Effector memory CD4-positive, alpha-beta T cell (primary cell): Measurements from ENCODE around the gene PDLIM7.

Experiments
- DNase-seq, 3 donors: peaks; one replicate each; pipeline ENCODE4 v3.0.0-alpha.2; 2020
- H3K27ac ChIP-seq: 2 replicates; pipeline ENCODE4 v1.7.0; 2013; ENCODE audit warnings: mild to moderate bottlenecking, low read length, moderate library complexity; ENCODE audit not compliant: insufficient read depth, poor library complexity, severe bottlenecking
- H3K27me3 ChIP-seq: replicated peaks from 2 replicates; pipeline ENCODE4 v1.7.0; 2013; ENCODE audit warnings: mild to moderate bottlenecking, low read length; ENCODE audit not compliant: insufficient read depth, control insufficient read depth, poor library complexity, severe bottlenecking
- H3K36me3 ChIP-seq: 2 replicates; pipeline ENCODE4 v1.7.0; 2013; ENCODE audit warnings: mild to moderate bottlenecking, low read length, moderate library complexity; ENCODE audit not compliant: control insufficient read depth, insufficient read depth
- H3K4me1 ChIP-seq: 2 replicates; pipeline ENCODE4 v1.7.0; 2013; ENCODE audit warnings: low read length, mild to moderate bottlenecking; ENCODE audit not compliant: control insufficient read depth, insufficient read depth, poor library complexity, severe bottlenecking
- H3K4me3 ChIP-seq: 2 replicates; pipeline ENCODE4 v1.7.0; 2013; ENCODE audit warnings: low read length, low read depth, mild to moderate bottlenecking; ENCODE audit not compliant: insufficient read depth, poor library complexity, severe bottlenecking
- H3K9me3 ChIP-seq: 2 replicates; pipeline ENCODE4 v1.7.0; 2013; ENCODE audit warnings: mild to moderate bottlenecking, low read length, moderate library complexity; ENCODE audit not compliant: control insufficient read depth

PDLIM7 gene

DNA sequence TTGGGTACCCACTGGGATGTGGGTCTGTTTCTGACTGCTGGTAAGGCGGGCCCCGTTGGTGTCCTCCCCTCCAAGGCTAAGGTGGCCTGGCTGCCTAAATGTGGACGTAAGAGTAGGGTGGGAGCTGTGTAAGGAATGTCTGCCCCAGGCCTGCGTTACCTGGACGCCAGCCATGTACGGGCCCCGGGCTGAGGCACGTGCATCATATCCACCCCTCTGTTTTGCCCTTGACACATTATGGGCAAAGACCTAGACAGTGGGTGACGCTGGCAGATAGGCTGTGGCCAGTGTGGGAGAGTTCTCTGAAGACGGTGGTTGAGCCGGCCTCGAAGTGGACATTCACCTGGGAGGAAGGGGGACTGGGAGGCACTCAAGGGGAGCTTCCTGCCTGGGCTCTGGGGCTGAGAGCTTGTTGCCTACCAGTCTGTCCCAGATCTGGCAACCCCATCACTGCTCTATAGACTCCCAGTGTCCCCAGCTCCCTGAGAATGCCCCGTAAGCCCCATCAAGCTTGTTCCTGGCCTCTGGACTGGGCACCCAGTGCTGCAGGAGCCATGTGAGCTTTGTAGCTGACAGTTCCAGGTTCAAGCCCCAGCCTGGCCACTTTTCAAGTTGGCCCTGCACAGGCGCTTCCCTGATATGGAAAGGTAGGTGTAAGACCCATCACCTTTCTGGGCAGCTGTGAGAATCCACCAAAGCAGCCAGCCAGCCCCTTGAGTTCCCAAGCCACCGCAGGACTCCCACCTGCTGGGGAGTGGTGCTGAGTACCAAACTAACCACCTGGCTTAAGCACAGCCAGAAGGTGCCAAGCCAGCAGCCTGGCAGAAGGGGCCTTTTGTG, 54.0 kb downstream of the PDLIM7 start:
- H3K9me3 ChIP-seq: no peaks in the 10 kb centered on the region
- no peak for DNase-seq
- peaks cover 66% of the 10 kb centered on the region for H3K4me1 ChIP-seq
- H3K27me3 ChIP-seq: no peaks in the 10 kb centered on the region
- H3K4me3 ChIP-seq: no peak overlapping the region
- H3K27ac ChIP-seq: peak overlapping the region; percentile 93
- H3K36me3 ChIP-seq: peaks cover 43% of the 10 kb centered on the region

DNA sequence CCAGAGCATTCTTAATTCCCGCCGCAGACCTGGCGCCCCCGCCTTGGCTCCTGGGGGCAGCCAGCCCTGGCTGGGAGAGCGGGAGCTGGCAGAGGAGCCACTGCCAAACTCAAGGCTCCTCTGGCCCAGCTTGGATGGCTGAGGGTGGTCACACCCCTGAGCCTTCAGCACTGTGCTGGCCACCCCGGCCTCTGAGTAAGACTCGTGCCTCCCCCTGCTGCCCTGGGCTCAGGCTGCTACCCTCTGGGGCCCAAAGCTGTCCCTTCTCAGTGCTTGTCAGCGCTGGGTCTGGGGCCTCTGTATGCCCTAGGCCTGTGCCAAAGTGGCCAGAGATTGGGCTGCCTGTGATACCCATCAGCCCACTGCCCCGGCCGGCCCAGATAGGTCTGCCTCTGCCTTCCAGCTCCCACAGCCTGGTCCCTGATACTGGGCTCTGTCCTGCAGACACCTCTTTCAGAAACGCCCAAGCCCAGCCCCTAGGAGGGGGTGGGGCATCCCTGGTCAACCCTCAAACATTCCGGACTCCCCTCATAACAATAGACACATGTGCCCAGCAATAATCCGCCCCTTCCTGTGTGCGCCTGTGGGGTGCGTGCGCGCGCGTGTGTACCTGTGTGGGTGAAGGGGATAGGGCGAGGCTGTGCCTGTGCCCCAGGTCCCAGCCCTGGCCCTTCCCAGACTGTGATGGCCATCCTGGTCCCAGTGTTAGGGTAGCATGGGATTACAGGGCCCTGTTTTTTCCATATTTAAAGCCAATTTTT, 55.2 kb downstream of the PDLIM7 start:
- no peak for DNase-seq
- peaks cover 63% of the 10 kb centered on the region for H3K4me1 ChIP-seq
- H3K27ac ChIP-seq: peak overlapping the region; percentile 11
- H3K4me3 ChIP-seq: no peak overlapping the region
- H3K9me3 ChIP-seq: no peaks in the 10 kb centered on the region
- no peaks in the 10 kb centered on the region for H3K27me3 ChIP-seq
- H3K36me3 ChIP-seq: peaks cover 52% of the 10 kb centered on the region

DNA sequence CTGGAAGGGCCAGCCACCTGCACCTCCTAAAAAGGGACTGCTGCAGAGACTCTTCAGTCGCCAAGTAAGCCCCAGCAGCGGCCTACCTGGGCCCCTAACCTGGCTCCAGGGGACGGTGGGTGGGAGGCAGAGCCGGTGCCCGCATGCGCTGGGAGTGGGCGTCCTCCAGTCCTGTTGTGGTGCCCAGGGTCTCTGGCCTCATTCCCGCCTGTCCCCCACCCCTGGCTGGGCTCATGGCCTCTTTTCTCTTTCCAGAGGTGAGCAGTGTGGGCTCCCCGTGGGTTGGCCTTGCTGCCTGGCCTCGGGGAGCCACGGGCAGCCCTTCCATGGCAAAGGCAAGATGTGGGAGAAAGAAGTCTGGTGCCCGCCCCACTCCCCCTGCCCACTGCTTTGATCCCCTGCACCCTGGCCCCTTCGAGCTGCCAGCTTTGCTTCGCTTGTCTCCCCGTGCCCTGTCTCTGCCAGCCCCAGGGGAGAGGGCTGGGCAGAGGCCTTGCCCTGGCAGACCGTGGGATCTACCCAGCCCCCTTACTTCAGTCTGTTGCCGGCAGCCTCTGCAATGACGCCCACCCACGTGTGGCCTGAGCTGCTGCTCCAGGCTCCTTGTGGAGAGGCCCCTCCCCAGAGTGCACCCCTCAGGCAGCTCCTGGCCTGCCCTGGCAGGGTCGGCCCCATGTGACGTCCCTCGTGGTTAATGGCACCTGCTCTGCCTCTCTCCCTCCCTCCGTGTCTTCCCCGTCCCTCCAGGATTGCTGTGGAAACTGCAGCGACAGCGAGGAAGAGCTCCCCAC, 56.2 kb downstream of the PDLIM7 start:
- DNase-seq: no peak
- H3K4me3 ChIP-seq: no peak overlapping the region
- H3K36me3 ChIP-seq: peaks cover 63% of the 10 kb centered on the region
- H3K9me3 ChIP-seq: no peaks in the 10 kb centered on the region
- H3K27ac ChIP-seq: peak overlapping the region; percentile 92
- H3K27me3 ChIP-seq: no peaks in the 10 kb centered on the region
- H3K4me1 ChIP-seq: peaks cover 70% of the 10 kb centered on the region

DNA sequence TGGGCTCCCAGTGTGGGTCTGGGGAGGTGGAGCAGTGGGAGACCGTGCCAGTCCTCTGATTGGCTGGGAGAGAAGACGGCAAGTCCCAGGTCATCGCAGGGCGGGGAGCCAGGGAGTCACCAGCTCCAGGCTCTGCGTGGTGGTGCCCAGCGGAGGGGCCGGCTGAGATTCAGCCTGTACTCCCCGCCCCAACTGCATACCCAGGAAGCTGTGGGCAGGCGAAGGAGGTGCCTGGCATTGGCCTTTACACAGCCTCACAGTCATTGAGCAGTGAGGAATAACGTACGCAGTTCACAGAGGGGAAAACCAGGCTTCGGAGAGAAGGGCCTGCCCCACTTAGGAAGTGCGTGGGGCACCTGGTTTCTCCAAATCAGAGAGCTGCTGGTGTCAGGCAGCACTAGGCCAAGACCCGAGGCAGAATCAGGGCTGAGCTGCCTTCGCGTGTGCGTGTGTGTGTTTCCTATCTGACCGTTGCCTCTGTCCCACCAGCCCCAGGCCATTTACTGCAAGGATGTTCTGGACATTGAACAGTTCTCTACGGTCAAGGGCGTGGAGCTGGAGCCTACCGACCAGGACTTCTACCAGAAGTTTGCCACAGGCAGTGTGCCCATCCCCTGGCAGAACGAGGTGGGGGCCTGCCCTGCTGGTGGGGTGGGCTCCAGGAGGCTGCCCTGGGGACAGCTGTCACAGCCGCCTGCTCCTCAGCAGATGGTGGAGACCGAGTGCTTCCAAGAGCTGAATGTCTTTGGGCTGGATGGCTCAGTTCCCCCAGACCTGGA, 57.0 kb downstream of the PDLIM7 start:
- peak overlapping the region; percentile 92 for H3K27ac ChIP-seq
- peak; percentile 58 to 68 (median 60) for DNase-seq
- H3K9me3 ChIP-seq: no peaks in the 10 kb centered on the region
- no peaks in the 10 kb centered on the region for H3K27me3 ChIP-seq
- no peak overlapping the region for H3K4me3 ChIP-seq
- H3K36me3 ChIP-seq: peaks cover 71% of the 10 kb centered on the region
- peaks cover 69% of the 10 kb centered on the region for H3K4me1 ChIP-seq

DNA sequence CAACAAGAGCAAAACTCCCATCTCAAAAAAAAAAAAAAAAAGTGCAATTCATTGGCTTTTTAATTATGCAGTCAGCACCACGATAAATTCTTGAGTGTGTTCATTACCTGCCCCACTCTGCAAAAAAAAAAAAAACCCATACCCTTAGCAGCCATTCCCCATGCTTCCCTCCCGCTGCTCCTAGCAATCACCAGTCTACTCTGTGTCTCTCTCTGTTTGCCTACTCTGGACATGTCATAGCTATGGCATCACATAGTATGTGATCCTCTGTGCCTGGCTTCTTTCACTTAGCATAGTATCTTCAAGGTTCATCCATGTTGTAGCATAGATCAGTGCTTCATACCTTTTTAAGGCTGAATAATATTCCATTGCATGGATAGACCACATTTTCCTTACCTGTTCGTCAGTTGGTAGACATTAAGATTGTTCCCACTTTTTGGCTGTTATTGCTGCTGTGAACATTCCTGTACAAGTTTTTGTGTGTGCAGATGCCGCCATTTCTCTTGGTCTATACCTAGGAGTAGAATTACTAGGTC, 57.8 kb downstream of the PDLIM7 start:
- Histone ChIP-seq H3K9me3 (no peaks in the 10 kb centered on the region), H3K27ac (peak overlapping the region; percentile 92), H3K36me3 (peaks cover 78% of the 10 kb centered on the region), H3K4me1 (peaks cover 69% of the 10 kb centered on the region), H3K27me3 (no peaks in the 10 kb centered on the region), H3K4me3 (no peak overlapping the region)
- no peak for DNase-seq

DNA sequence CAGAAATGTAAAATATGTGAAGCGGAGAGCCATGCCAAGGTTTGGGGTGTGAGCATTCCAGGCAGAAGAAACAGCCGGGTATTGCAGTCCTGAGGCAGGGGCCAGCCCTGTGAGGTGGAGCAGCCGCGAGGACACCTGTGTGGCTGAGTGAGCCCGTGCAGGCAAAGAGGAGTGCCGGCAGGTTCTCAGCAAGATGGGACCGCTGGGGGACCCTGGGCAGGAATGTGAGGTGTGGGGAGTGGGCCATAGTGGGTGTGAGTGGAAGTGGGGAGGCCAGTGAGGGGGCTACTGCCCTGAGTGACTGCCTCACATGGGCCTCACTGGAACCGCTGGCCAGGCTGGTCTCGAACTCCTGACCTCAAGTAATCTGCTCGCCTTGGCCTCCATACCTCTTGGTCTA, 58.9 kb downstream of the PDLIM7 start:
- Histone ChIP-seq H3K4me3 (no peak overlapping the region), H3K9me3 (no peaks in the 10 kb centered on the region), H3K27me3 (no peaks in the 10 kb centered on the region), H3K4me1 (peaks cover 72% of the 10 kb centered on the region), H3K36me3 (peaks cover 86% of the 10 kb centered on the region), H3K27ac (peak overlapping the region; percentile 13)
- DNase-seq: no peak

DNA sequence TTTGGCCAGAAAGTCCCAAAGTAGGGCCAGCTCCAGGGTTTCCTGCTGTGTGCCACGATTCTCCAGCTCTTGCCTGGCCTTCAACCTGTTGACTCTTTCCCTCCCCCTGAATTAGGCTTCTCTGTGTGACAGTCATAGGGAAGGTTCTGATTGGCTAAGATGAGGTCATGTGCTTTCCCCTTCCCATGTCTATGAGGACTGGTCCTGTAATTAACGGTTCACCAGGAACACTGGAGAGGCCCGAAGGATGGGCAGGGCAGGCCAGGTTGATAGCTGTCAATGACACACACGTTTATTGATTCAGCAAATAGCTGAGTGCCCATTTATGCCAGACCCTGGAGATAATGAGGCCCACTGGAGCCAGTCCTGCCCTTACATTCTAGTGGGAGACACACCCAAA, 59.8 kb downstream of the PDLIM7 start:
- Histone ChIP-seq H3K36me3 (peaks cover 88% of the 10 kb centered on the region), H3K27ac (peak overlapping the region; percentile 46), H3K4me3 (no peak overlapping the region), H3K4me1 (peaks cover 80% of the 10 kb centered on the region), H3K9me3 (no peaks in the 10 kb centered on the region), H3K27me3 (no peaks in the 10 kb centered on the region)
- no peak for DNase-seq

DNA sequence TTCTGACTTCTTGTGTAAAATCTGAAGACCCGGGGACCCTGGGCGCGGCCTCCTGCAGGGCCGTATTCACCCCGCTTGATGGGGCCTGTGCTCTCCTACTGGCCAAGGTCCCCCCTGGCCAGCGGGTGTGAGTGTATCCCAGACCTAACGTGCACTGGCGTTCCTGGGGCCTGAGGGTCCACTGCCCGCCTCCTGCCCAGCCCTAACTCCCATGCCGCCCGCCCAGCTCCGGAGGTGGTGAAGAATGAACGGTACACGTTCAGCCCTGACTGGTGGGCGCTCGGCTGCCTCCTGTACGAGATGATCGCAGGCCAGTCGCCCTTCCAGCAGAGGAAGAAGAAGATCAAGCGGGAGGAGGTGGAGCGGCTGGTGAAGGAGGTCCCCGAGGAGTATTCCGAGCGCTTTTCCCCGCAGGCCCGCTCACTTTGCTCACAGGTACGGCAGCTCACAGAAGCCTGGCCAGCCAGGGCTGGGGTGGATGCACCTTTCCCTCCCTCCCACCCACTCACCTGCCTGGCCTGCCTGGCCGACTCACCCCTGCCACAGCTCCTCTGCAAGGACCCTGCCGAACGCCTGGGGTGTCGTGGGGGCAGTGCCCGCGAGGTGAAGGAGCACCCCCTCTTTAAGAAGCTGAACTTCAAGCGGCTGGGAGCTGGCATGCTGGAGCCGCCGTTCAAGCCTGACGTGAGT, 61.4 kb downstream of the PDLIM7 start:
- peaks cover 78% of the 10 kb centered on the region for H3K36me3 ChIP-seq
- no peak overlapping the region for H3K4me3 ChIP-seq
- DNase-seq: no peak
- peaks cover 89% of the 10 kb centered on the region for H3K4me1 ChIP-seq
- H3K27ac ChIP-seq: peak overlapping the region; percentile 46
- no peaks in the 10 kb centered on the region for H3K27me3 ChIP-seq
- H3K9me3 ChIP-seq: no peaks in the 10 kb centered on the region
